T-cell (primary cell): Measurements from ENCODE around the gene SLC5A11. TPM values are rescaled to one million over a fixed set of nuclear protein-coding genes. Genes with fewer than 3 reads are reported as not detected.

ENCODE experiments used
- ATAC-seq, 4 experiments: fragments of 200-7000 bp in 3 of 4; fragments of 150-1000 bp in 1 of 4; cut with Tn5 transposase; replicated peaks in 1 of 4; 1 replicate in 3 of 4; 2 replicates in 1 of 4; pipeline ENCODE4 v1.10.0; 2021; ENCODE audit warnings: moderate library complexity in 3 of 4, mild to moderate bottlenecking in 2 of 4, moderate number of reproducible peaks in 1 of 4
- CTCF ChIA-PET, 2 donors: fragments of 300-600 bp; sonication (Branson Sonifier 250); formaldehyde crosslinking; loops; one replicate each; lab custom pipeline; 2022; ENCODE audit warnings: antibody characterized with exemption in 2 of 2; lab: Charles Lee
- POLR2A ChIA-PET, 2 donors: fragments of 300-600 bp; sonication (Branson Sonifier 250); formaldehyde crosslinking; loops; one replicate each; lab custom pipeline; 2022; ENCODE audit warnings: antibody characterized with exemption in 2 of 2; lab: Charles Lee
- DNase-seq, 35 experiments: peaks; one replicate each; pipeline versions ENCODE4 v3.0.0 to v3.0.0-alpha.2; 2013 to 2023
- H3K27ac ChIP-seq: one replicate; pipeline ENCODE4 v1.5.1; 2013; ENCODE audit warnings: low read length
- H3K27me3 ChIP-seq, 2 experiments: replicated peaks in 1 of 2; 1 replicate in 1 of 2; 2 replicates in 1 of 2; pipeline versions ENCODE4 v1.6.1 to v1.7.0; 2013; ENCODE audit warnings: low read length in 1 of 2, mixed read lengths in 1 of 2; ENCODE audit not compliant: control insufficient read depth in 2 of 2, insufficient read depth in 2 of 2; ENCODE audit errors: extremely low read depth in 1 of 2
- H3K36me3 ChIP-seq, 2 donors: 1 replicate in 1 of 2; 2 replicates in 1 of 2; pipeline versions ENCODE4 v1.6.1 to v1.7.0; 2013; ENCODE audit warnings: low read length in 1 of 2; ENCODE audit not compliant: control insufficient read depth in 2 of 2, insufficient read depth in 1 of 2; ENCODE audit errors: extremely low read depth in 1 of 2
- H3K4me1 ChIP-seq, 2 experiments: 1 replicate in 1 of 2; 2 replicates in 1 of 2; pipeline versions ENCODE4 v1.6.1 to v1.7.0; 2013; ENCODE audit warnings: low read length in 2 of 2, mixed read lengths in 1 of 2; ENCODE audit not compliant: insufficient read depth in 2 of 2, control insufficient read depth in 1 of 2; ENCODE audit errors: extremely low read depth in 1 of 2
- H3K4me3 ChIP-seq, 2 donors: 1 replicate in 1 of 2; 2 replicates in 1 of 2; pipeline versions ENCODE4 v1.5.1 to v1.7.0; 2013; ENCODE audit warnings: mild to moderate bottlenecking in 2 of 2, low read length in 1 of 2, moderate library complexity in 1 of 2; ENCODE audit not compliant: control insufficient read depth in 1 of 2; ENCODE audit errors: extremely low read depth in 1 of 2
- H3K9me3 ChIP-seq: 2 replicates; pipeline ENCODE4 v1.7.0; 2013
- H3K27ac Mint-ChIP-seq, 2 donors: one replicate each; pipeline ENCODE4 v1.8.0; 2020 to 2021; ENCODE audit warnings: mild to moderate bottlenecking in 2 of 2, mixed read lengths in 2 of 2
- H3K27me3 Mint-ChIP-seq, 2 donors: one replicate each; pipeline ENCODE4 v1.8.0; 2021 to 2022; ENCODE audit warnings: mixed read lengths in 2 of 2
- H3K36me3 Mint-ChIP-seq: one replicate; pipeline ENCODE4 v1.8.0; 2021; ENCODE audit warnings: mixed read lengths
- H3K4me1 Mint-ChIP-seq, 3 donors: one replicate each; pipeline ENCODE4 v1.8.0; 2020 to 2022; ENCODE audit warnings: mixed read lengths in 3 of 3, mild to moderate bottlenecking in 1 of 3
- H3K4me3 Mint-ChIP-seq, 3 donors: one replicate each; pipeline ENCODE4 v1.8.0; 2020 to 2022; ENCODE audit warnings: mild to moderate bottlenecking in 3 of 3, mixed read lengths in 3 of 3, moderate library complexity in 3 of 3
- H3K9me3 Mint-ChIP-seq, 3 donors: one replicate each; pipeline ENCODE4 v1.8.0; 2020 to 2022; ENCODE audit warnings: mixed read lengths in 3 of 3
- WGBS: methylation state at CpG from one replicate; pipeline ENCODE4 v1.1.5; 2013; ENCODE audit warnings: missing lambda C conversion rate; ENCODE audit not compliant: insufficient coverage; 5-methylcytosine and 5-hydroxymethylcytosine counted together
- total RNA-seq, 35 experiments: library from RNA in 6 of 35; stranded (reverse) in 6 of 35; fragments of 120-200 nt in 1 of 35; gene quantifications; one replicate each; pipeline versions ENCODE4 v1.2.1 to v1.2.4 and lab custom pipeline; 2013 to 2026

SLC5A11 gene
- total RNA-seq, 5 donors from 2014 or later (not counting 1 experiment from before 2014, with no cell fraction given): 0.36 to 4.2 (median 0.62) TPM; not detected in 1

GRCh38 chr16:24954137-24954536 is 108.4 kb downstream of the SLC5A11 start:
- ChIA-PET POLR2A (no interaction called here), CTCF (no interaction called here)
- no peak for DNase-seq
- Histone ChIP-seq H3K4me3 (no peak overlapping the region), H3K36me3 (peaks cover 15 to 86% of the 10 kb centered on the region in 2 donors), H3K27me3 (no peaks in the 10 kb centered on the region), H3K4me1 (no peaks in the 10 kb centered on the region), H3K9me3 (no peaks in the 10 kb centered on the region), H3K27ac (no peak overlapping the region)
- Mint-ChIP-seq H3K9me3 (no peaks in the 10 kb centered on the region), H3K36me3 (peaks cover 77% of the 10 kb centered on the region), H3K4me1 (no peaks in the 10 kb centered on the region), H3K4me3 (no peak overlapping the region), H3K27me3 (no peaks in the 10 kb centered on the region), H3K27ac (no peak overlapping the region)
- WGBS: 100% methylated on average over 1 of the region's 4 CpGs
- ATAC-seq: no peak

GRCh38 chr16:24955975-24956731 is 110.4 kb downstream of the SLC5A11 start:
- WGBS: 91% methylated on average over 3 of the region's 11 CpGs
- H3K36me3 ChIP-seq: peaks cover 15 to 89% of the 10 kb centered on the region in 2 donors
- CTCF ChIA-PET: no interaction called here

GRCh38 chr16:24957887-24958286 is 112.1 kb downstream of the SLC5A11 start:
- Mint-ChIP-seq H3K36me3 (peaks cover 70% of the 10 kb centered on the region), H3K27me3 (no peaks in the 10 kb centered on the region), H3K4me3 (no peak overlapping the region), H3K27ac (no peak overlapping the region), H3K9me3 (peaks cover 0 to 4% (median 0%) of the 10 kb centered on the region in 3 donors), H3K4me1 (no peaks in the 10 kb centered on the region)
- ChIA-PET CTCF (no interaction called here), POLR2A (no interaction called here)
- Histone ChIP-seq H3K4me1 (no peaks in the 10 kb centered on the region), H3K27me3 (no peaks in the 10 kb centered on the region), H3K4me3 (no peak overlapping the region), H3K36me3 (peaks cover 12 to 83% of the 10 kb centered on the region in 2 donors), H3K27ac (no peak overlapping the region), H3K9me3 (no peaks in the 10 kb centered on the region)
- DNase-seq (no peak), ATAC-seq (no peak)
- whole genome bisulfite sequencing: 83% methylated on average over 2 of the region's 6 CpGs

More at GRCh38 chr16:24955975-24956731, 110.4 kb downstream of the SLC5A11 start:
- no peak overlapping the region for H3K27ac Mint-ChIP-seq
- peaks cover 73% of the 10 kb centered on the region for H3K36me3 Mint-ChIP-seq
- no peaks in the 10 kb centered on the region for H3K9me3 Mint-ChIP-seq
- ATAC-seq (no peak), DNase-seq (no peak)
- Histone ChIP-seq H3K4me1 (no peaks in the 10 kb centered on the region), H3K27me3 (no peaks in the 10 kb centered on the region), H3K9me3 (no peaks in the 10 kb centered on the region), H3K4me3 (no peak overlapping the region), H3K27ac (no peak overlapping the region)
- no peaks in the 10 kb centered on the region for H3K4me1 Mint-ChIP-seq
- H3K4me3 Mint-ChIP-seq: no peak overlapping the region
- POLR2A ChIA-PET: no interaction called here
- H3K27me3 Mint-ChIP-seq: no peaks in the 10 kb centered on the region

Other genes starting within 250 kb of the SLC5A11 start
- 10 to 100 TPM; 74.7 to 79.4 (median 77.9) TPM for gene TNRC6A, start 116.3 kb upstream of the SLC5A11 start, total RNA-seq
- 10 to 100 TPM; 61.5 to 78.1 (median 72.5) TPM for gene ARHGAP17, start 169.4 kb downstream of the SLC5A11 start, total RNA-seq